GM12878 (cell line): ENCODE results near the gene EPM2AIP1. TPM values are rescaled to one million over a fixed set of nuclear protein-coding genes. Genes with fewer than 3 reads are reported as not detected.

Source experiments
- BRCA1 ChIP-seq: IDR thresholded peaks from 2 replicates; pipeline ENCODE4 v1.6.1; 2011; ENCODE audit warnings: low read depth, low read length, improper control_type of control experiment
- CHD2 ChIP-seq: IDR thresholded peaks from 2 replicates; pipeline ENCODE4 v1.6.1; 2011; ENCODE audit warnings: low read depth, low read length, improper control_type of control experiment, borderline replicate concordance
- DPF2 ChIP-seq: fragments of 450-650 bp; IDR thresholded peaks from 2 replicates; pipeline ENCODE4 v1.6.1; 2017; ENCODE audit warnings: mild to moderate bottlenecking
- EGR1 ChIP-seq, 2 experiments: IDR thresholded peaks; 1 replicate in 1 of 2; 2 replicates in 1 of 2; pipeline ENCODE4 v1.6.1; 2011 to 2012; ENCODE audit warnings: low read depth in 2 of 2, low read length in 2 of 2, borderline replicate concordance in 1 of 2, mild to moderate bottlenecking in 1 of 2, moderate library complexity in 1 of 2
- ESRRA ChIP-seq: IDR thresholded peaks from 2 replicates; pipeline ENCODE4 v1.6.1; 2012; ENCODE audit warnings: mild to moderate bottlenecking, low read length, improper control_type of control experiment
- LARP7 ChIP-seq: fragments of 450-650 bp; IDR thresholded peaks from 2 replicates; pipeline ENCODE4 v1.6.1; 2017; ENCODE audit warnings: mild to moderate bottlenecking
- MXI1 ChIP-seq: fragments of 150-350 bp; IDR thresholded peaks from 2 replicates; pipeline ENCODE4 v1.6.1; 2011; ENCODE audit warnings: low read depth, mild to moderate bottlenecking, inconsistent platforms, low read length, improper control_type of control experiment
- RCOR1 ChIP-seq: conservative IDR thresholded peaks from 2 replicates; pipeline ENCODE4 v1.6.1; 2012; ENCODE audit warnings: low read depth, low read length, improper control_type of control experiment
- SMAD1 ChIP-seq: fragments of 450-650 bp; IDR thresholded peaks from 2 replicates; pipeline ENCODE4 v1.6.1; 2018; ENCODE audit warnings: mild to moderate bottlenecking, low read depth; ENCODE audit not compliant: partially characterized antibody
- polyA plus RNA-seq, 11 experiments: library from polyadenylated mRNA; depleted of rRNA in 4 of 11; unstranded in 6 of 11; stranded (reverse) in 5 of 11; fragments of >200 nt; fragmentation: Nextera tagmentation in 4 of 11; fragmentation: Illumina TruSeq in 1 of 11; extraction: Ambion mirVana in 4 of 11; extraction: Trizol in 1 of 11; gene quantifications; 1 replicate in 1 of 11; 2 replicates in 10 of 11; pipeline versions ENCODE4 v1.2.1 to v1.2.3, GENCODE V29; 2011 to 2016; ENCODE audit warnings: inconsistent platforms in 2 of 11, missing spikeins in 2 of 11, low read depth in 1 of 11
- total RNA-seq, 4 experiments: library from RNA; depleted of rRNA in 3 of 4; stranded (reverse); fragments of >200 nt in 3 of 4; fragmentation: Illumina TruSeq in 1 of 4; extraction: Trizol in 1 of 4; gene quantifications; 2 replicates each; pipeline versions ENCODE4 v1.2.1 to v1.2.3, GENCODE V29; 2013 to 2021
- TF ChIP-seq, protein P1 (sequence below): fragments of 450-650 bp; IDR thresholded peaks from 2 replicates; pipeline ENCODE4 v1.6.1; 2018; ENCODE audit warnings: borderline replicate concordance, mild to moderate bottlenecking; ENCODE audit not compliant: partially characterized antibody
- TF ChIP-seq, protein P2 (sequence below): fragments of 450-650 bp; IDR thresholded peaks from 2 replicates; pipeline ENCODE4 v1.6.1; 2017; ENCODE audit warnings: mild to moderate bottlenecking
- TF ChIP-seq, protein P3 (sequence below): fragments of 450-650 bp; IDR thresholded peaks from 2 replicates; pipeline ENCODE4 v1.6.1; 2017; ENCODE audit warnings: mild to moderate bottlenecking, moderate library complexity
- TF ChIP-seq, protein P4 (sequence below): fragments of 450-650 bp; IDR thresholded peaks from 2 replicates; pipeline ENCODE4 v1.6.1; 2014; ENCODE audit warnings: mild to moderate bottlenecking
- TF ChIP-seq, protein P5 (sequence below): fragments of 450-650 bp; IDR thresholded peaks from 2 replicates; pipeline ENCODE4 v1.6.1; 2016; ENCODE audit warnings: mild to moderate bottlenecking, moderate library complexity, borderline replicate concordance

The EPM2AIP1 gene
- total and polyA plus RNA-seq, 10 of the 15 experiments (the other 5 are each of a cell fraction or from before 2014, with no cell fraction given): 5.5 to 31.9 (median 21.8) TPM

DNA sequence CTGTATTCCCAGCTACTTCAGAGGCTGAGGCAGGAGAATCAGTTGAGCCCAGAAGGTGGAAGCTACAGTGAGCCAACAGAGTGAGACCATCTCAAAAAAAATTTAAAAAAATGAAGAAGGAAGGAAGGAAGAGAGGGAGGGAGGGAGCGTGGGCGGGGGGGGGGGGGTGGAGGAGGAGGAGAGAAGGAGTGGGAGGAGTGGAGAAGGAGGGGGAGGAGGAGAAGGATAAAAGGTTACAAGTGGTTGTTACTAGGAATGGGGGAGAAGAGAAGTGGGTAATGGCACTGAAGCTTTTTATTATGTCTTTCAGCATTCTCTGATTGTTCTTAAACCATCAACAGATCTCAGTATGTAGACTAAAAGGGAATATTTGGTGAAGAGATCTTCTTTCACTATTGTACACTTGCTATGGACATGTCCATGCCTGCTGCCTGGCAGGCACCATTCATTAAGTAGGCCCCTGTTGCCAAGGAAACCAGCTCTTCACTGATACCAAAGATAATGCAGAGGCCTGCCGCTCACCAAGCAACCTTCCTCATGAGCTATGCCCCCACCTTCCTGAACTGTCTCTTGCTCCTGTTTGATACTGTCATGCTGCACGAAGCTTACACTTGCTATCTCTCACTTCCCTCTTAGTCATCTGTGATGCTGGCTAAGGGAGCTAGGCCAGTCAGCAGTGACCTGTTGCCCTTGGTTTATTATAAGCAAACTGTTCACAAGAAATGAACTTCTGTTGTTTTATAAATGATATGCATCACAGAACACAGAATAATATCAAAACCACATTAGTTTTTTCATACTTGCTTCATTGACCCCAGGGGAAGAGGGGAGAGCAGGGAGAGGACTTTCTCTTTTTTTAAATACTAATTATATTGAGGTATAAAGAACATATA lies 23.1 kb downstream of the EPM2AIP1 start (continued):
- TF ChIP-seq, protein P1, sequence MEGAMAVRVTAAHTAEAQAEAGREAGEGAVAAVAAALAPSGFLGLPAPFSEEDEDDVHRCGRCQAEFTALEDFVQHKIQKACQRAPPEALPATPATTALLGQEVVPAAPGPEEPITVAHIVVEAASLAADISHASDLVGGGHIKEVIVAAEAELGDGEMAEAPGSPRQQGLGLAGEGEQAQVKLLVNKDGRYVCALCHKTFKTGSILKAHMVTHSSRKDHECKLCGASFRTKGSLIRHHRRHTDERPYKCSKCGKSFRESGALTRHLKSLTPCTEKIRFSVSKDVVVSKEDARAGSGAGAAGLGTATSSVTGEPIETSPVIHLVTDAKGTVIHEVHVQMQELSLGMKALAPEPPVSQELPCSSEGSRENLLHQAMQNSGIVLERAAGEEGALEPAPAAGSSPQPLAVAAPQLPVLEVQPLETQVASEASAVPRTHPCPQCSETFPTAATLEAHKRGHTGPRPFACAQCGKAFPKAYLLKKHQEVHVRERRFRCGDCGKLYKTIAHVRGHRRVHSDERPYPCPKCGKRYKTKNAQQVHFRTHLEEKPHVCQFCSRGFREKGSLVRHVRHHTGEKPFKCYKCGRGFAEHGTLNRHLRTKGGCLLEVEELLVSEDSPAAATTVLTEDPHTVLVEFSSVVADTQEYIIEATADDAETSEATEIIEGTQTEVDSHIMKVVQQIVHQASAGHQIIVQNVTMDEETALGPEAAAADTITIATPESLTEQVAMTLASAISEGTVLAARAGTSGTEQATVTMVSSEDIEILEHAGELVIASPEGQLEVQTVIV: no peak
- TF ChIP-seq, protein P2, sequence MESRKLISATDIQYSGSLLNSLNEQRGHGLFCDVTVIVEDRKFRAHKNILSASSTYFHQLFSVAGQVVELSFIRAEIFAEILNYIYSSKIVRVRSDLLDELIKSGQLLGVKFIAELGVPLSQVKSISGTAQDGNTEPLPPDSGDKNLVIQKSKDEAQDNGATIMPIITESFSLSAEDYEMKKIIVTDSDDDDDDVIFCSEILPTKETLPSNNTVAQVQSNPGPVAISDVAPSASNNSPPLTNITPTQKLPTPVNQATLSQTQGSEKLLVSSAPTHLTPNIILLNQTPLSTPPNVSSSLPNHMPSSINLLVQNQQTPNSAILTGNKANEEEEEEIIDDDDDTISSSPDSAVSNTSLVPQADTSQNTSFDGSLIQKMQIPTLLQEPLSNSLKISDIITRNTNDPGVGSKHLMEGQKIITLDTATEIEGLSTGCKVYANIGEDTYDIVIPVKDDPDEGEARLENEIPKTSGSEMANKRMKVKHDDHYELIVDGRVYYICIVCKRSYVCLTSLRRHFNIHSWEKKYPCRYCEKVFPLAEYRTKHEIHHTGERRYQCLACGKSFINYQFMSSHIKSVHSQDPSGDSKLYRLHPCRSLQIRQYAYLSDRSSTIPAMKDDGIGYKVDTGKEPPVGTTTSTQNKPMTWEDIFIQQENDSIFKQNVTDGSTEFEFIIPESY: no peak
- TF ChIP-seq, protein P3, sequence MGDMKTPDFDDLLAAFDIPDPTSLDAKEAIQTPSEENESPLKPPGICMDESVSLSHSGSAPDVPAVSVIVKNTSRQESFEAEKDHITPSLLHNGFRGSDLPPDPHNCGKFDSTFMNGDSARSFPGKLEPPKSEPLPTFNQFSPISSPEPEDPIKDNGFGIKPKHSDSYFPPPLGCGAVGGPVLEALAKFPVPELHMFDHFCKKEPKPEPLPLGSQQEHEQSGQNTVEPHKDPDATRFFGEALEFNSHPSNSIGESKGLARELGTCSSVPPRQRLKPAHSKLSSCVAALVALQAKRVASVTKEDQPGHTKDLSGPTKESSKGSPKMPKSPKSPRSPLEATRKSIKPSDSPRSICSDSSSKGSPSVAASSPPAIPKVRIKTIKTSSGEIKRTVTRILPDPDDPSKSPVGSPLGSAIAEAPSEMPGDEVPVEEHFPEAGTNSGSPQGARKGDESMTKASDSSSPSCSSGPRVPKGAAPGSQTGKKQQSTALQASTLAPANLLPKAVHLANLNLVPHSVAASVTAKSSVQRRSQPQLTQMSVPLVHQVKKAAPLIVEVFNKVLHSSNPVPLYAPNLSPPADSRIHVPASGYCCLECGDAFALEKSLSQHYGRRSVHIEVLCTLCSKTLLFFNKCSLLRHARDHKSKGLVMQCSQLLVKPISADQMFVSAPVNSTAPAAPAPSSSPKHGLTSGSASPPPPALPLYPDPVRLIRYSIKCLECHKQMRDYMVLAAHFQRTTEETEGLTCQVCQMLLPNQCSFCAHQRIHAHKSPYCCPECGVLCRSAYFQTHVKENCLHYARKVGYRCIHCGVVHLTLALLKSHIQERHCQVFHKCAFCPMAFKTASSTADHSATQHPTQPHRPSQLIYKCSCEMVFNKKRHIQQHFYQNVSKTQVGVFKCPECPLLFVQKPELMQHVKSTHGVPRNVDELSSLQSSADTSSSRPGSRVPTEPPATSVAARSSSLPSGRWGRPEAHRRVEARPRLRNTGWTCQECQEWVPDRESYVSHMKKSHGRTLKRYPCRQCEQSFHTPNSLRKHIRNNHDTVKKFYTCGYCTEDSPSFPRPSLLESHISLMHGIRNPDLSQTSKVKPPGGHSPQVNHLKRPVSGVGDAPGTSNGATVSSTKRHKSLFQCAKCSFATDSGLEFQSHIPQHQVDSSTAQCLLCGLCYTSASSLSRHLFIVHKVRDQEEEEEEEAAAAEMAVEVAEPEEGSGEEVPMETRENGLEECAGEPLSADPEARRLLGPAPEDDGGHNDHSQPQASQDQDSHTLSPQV: no peak
- peak; percentile 25; the same call in 1 of the 2 replicates for TF ChIP-seq CHD2
- TF ChIP-seq MXI1: no peak
- no peak for TF ChIP-seq RCOR1
- TF ChIP-seq ESRRA: 0 out of 2 replicates have a peak, but pooled peaks have one; percentile 40
- TF ChIP-seq SMAD1: no peak
- TF ChIP-seq EGR1 (IDR thresholded peaks at IDR 0.05; ENCODE audit: borderline replicate concordance in 1 of 2, low read depth in 2 of 2, low read length in 2 of 2): no peak; a peak in 1 of 3 replicates
- TF ChIP-seq, protein P4, sequence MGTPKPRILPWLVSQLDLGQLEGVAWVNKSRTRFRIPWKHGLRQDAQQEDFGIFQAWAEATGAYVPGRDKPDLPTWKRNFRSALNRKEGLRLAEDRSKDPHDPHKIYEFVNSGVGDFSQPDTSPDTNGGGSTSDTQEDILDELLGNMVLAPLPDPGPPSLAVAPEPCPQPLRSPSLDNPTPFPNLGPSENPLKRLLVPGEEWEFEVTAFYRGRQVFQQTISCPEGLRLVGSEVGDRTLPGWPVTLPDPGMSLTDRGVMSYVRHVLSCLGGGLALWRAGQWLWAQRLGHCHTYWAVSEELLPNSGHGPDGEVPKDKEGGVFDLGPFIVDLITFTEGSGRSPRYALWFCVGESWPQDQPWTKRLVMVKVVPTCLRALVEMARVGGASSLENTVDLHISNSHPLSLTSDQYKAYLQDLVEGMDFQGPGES: no peak
- TF ChIP-seq LARP7: no peak
- TF ChIP-seq, protein P5, sequence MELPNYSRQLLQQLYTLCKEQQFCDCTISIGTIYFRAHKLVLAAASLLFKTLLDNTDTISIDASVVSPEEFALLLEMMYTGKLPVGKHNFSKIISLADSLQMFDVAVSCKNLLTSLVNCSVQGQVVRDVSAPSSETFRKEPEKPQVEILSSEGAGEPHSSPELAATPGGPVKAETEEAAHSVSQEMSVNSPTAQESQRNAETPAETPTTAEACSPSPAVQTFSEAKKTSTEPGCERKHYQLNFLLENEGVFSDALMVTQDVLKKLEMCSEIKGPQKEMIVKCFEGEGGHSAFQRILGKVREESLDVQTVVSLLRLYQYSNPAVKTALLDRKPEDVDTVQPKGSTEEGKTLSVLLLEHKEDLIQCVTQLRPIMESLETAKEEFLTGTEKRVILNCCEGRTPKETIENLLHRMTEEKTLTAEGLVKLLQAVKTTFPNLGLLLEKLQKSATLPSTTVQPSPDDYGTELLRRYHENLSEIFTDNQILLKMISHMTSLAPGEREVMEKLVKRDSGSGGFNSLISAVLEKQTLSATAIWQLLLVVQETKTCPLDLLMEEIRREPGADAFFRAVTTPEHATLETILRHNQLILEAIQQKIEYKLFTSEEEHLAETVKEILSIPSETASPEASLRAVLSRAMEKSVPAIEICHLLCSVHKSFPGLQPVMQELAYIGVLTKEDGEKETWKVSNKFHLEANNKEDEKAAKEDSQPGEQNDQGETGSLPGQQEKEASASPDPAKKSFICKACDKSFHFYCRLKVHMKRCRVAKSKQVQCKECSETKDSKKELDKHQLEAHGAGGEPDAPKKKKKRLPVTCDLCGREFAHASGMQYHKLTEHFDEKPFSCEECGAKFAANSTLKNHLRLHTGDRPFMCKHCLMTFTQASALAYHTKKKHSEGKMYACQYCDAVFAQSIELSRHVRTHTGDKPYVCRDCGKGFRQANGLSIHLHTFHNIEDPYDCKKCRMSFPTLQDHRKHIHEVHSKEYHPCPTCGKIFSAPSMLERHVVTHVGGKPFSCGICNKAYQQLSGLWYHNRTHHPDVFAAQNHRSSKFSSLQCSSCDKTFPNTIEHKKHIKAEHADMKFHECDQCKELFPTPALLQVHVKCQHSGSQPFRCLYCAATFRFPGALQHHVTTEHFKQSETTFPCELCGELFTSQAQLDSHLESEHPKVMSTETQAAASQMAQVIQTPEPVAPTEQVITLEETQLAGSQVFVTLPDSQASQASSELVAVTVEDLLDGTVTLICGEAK: no peak
- TF ChIP-seq BRCA1: no peak
- no peak for TF ChIP-seq DPF2
